SK-N-SH (cell line): ENCODE data around the gene TMEM140.

ENCODE experiments used
- CTCF ChIP-seq: fragments of 200-600 bp; sonication (generic); IDR thresholded peaks from 2 replicates; pipeline ENCODE4 v1.6.1; 2017; ENCODE audit warnings: antibody characterized with exemption, mild to moderate bottlenecking, moderate library complexity
- ELF1 ChIP-seq: IDR thresholded peaks from 2 replicates; pipeline ENCODE4 v1.4.0; 2012
- GATA2 ChIP-seq: sonication (generic); formaldehyde crosslinking; IDR thresholded peaks from 2 replicates; pipeline ENCODE4 v1.5.0; 2020; ENCODE audit warnings: mild to moderate bottlenecking, missing genetic modification reagents
- MXI1 ChIP-seq: IDR thresholded peaks from 2 replicates; pipeline ENCODE4 v1.6.1; 2012; ENCODE audit warnings: mild to moderate bottlenecking, low read depth, low read length, improper control_type of control experiment
- POLR2AphosphoS5 ChIP-seq: IDR thresholded peaks from 2 replicates; pipeline ENCODE4 v1.6.1; 2012; ENCODE audit warnings: low read depth, low read length
- RAD21 ChIP-seq: IDR thresholded peaks from 2 replicates; pipeline ENCODE4 v1.6.1; 2012; ENCODE audit warnings: mild to moderate bottlenecking, low read length
- RCOR1 ChIP-seq: fragments of 150-350 bp; IDR thresholded peaks from 2 replicates; pipeline ENCODE4 v1.6.1; 2017; ENCODE audit warnings: antibody characterized with exemption, low read length
- RFX5 ChIP-seq: IDR thresholded peaks from 2 replicates; pipeline ENCODE4 v1.6.1; 2012; ENCODE audit warnings: mild to moderate bottlenecking, improper control_type of control experiment, low read length
- SIN3A ChIP-seq: IDR thresholded peaks from 2 replicates; pipeline ENCODE4 v1.6.1; 2012; ENCODE audit warnings: low read depth, mild to moderate bottlenecking, low read length, moderate library complexity, borderline replicate concordance
- USF2 ChIP-seq: fragments of 150-350 bp; IDR thresholded peaks from 2 replicates; pipeline ENCODE4 v1.6.1; 2017; ENCODE audit warnings: antibody characterized with exemption, low read length, low read depth, borderline replicate concordance
- ZBTB33 ChIP-seq: IDR thresholded peaks from 2 replicates; pipeline ENCODE4 v1.4.0; 2012; ENCODE audit warnings: low read depth, borderline replicate concordance

GRCh38 chr7:135177028-135177696, 29.3 kb downstream of the TMEM140 start:
- TF ChIP-seq RCOR1 (no peak), RAD21 (no peak), RFX5 (no peak), SIN3A (no peak), USF2 (no peak), CTCF (no peak), POLR2AphosphoS5 (no peak), ELF1 (no peak), GATA2 (CRISPR knock-in tag) (no peak), ZBTB33 (no peak), MXI1 (no peak)
